GM21576 (cell line): Measurements from ENCODE around the gene PPP1R3F.
"Not testable (repeated sequence)": the region's sequence is repeated elsewhere in the genome, so short reads cannot be mapped to it uniquely, and the experiment has no call there.

ENCODE experiments used
- ATAC-seq: cut with Tn5 transposase; IDR thresholded peaks from one replicate; pipeline ENCODE4 v1.9.1; 2021; ENCODE audit warnings: mild to moderate bottlenecking, moderate library complexity; ENCODE audit not compliant: unreplicated experiment

The PPP1R3F gene

GRCh38 chrX:49310371-49310770, 40.8 kb downstream of the PPP1R3F start:
- ATAC-seq = no peak

GRCh38 chrX:49312176-49312575, 42.6 kb downstream of the PPP1R3F start:
- no peak for ATAC-seq

DNA sequence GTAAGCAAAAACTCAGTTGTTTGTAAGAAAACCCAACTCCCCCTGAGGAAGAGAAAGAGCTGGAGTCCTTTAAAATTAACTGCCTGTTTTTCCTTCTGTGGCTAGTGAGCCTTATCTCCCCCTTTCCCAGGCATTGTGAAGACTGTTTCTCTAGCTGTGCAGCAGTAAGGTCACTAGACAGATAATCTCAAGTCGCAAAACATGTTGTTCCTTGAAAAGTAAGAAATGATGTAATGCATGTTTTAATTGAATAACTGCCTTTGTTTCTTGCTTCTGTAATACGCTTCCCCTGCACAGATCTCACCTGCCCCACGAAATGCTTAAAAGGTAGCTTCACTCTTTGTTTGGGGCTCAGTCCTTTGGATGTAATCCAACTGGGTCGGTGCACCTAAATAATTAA, 46.5 kb downstream of the PPP1R3F start:
- ATAC-seq = no peak

DNA sequence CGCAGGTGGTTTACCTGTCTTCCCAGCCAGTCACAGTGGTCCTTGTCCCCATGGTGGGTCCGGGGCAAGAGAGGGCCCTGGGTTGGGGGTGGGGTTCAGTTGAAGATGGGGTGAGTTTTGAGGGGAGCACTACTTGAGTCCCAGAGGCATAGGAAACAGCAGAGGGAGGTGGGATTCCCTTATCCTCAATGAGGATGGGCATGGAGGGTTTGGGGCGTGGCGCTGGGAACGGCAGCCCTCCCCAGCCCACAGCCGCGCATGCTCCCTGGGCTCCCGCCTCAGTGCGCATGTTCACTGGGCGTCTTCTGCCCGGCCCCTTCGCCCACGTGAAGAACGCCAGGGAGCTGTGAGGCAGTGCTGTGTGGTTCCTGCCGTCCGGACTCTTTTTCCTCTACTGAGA, 52.1 kb downstream of the PPP1R3F start, which contains the start of gene GAGE12J:
TSS of gene GAGE12J (plus strand) at position 301 of the 400 bp plus-strand sequence. CDS start 1,157 bp downstream, outside the sequence.
- not testable (repeated sequence) for ATAC-seq

DNA sequence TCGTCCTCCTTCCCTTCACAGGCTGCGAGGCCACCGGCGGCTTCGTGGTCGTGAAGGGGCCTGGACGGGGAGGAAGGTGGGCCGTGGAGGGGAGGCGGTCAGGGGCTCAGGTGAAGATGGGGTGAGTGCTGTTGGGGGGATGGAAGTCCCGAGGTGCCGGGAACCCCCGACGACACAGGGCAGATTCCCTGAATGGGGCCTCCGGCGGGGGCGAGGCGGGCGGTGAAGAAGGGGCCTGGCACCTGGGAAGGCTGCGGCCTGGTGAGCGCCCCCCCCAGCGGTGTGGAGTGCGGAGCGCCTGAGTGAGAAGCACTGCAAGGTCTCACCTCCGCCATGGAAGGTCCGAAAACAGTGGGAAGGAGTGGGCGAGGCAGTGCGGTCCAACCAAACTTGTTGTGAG, 52.7 kb downstream of the PPP1R3F start:
- ATAC-seq = not testable (repeated sequence)

GRCh38 chrX:49323735-49324134, 54.1 kb downstream of the PPP1R3F start:
- ATAC-seq = not testable (repeated sequence)

DNA sequence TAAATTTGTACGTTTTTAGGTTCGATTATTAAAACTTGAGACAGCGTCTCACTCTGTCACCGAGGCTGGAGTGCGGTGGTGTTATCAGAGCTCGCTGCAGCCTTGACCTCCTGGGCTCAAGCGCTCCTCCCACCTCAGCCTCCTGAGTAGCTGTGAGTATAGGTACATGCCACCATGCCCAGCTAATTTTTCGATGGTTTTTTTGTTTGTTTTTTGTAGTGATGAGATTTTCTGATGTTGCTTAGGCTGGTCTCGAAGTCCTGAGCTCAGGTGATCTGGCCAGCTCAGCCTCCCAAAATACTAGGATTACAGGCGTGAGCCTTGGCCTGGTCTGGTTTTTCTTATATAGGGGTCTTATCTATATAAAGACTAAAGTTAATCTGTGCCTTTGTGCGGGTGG, 60.8 kb downstream of the PPP1R3F start:
- ATAC-seq = not testable (repeated sequence)

DNA sequence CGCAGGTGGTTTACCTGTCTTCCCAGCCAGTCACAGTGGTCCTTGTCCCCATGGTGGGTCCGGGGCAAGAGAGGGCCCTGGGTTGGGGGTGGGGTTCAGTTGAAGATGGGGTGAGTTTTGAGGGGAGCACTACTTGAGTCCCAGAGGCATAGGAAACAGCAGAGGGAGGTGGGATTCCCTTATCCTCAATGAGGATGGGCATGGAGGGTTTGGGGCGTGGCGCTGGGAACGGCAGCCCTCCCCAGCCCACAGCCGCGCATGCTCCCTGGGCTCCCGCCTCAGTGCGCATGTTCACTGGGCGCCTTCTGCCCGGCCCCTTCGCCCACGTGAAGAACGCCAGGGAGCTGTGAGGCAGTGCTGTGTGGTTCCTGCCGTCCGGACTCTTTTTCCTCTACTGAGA, 61.7 kb downstream of the PPP1R3F start, which contains the start of gene GAGE13:
TSS of gene GAGE13 (plus strand) at position 301 of the 400 bp plus-strand sequence. CDS start 1,156 bp downstream, outside the sequence.
- not testable (repeated sequence) for ATAC-seq

DNA sequence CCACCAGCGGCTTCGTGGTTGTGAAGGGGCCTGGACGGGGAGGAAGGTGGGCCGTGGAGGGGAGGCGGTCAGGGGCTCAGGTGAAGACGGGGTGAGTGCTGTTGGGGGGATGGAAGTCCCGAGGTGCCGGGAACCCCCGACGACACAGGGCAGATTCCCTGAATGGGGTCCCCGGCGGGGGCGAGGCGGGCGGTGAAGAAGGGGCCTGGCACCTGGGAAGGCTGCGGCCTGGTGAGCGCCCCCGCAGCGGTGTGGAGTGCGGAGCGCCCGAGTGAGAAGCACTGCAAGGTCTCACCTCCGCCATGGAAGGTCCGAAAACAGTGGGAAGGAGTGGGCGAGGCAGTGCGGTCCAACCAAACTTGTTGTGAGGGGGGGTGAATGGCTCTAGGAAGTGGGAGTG, 62.2 kb downstream of the PPP1R3F start:
- not testable (repeated sequence) for ATAC-seq
